OCI-LY3 (cell line): ENCODE data around the gene MREG.
"Not testable (repeated sequence)": the region's sequence is repeated elsewhere in the genome, so short reads cannot be mapped to it uniquely, and the experiment has no call there.

Experiments used
- H2AFZ ChIP-seq: fragments of 200-600, 300-600 bp; shearing (Covaris generic); 2 replicates; pipeline ENCODE4 v1.6.0; 2014; ENCODE audit warnings: antibody characterized with exemption, low read depth, low read length
- H3K27ac ChIP-seq: fragments of 200-600, 300-600 bp; sonication (generic); 2 replicates; pipeline ENCODE4 v1.5.1; 2014; ENCODE audit warnings: mild to moderate bottlenecking, low read length, moderate library complexity, mixed read lengths
- H3K27me3 ChIP-seq: fragments of 200-600, 300-600 bp; sonication (generic); 2 replicates; pipeline ENCODE4 v1.6.1; 2014; ENCODE audit warnings: low read depth, low read length, mixed read lengths
- H3K36me3 ChIP-seq: fragments of 200-600, 300-600 bp; sonication (generic); replicated peaks from 2 replicates; pipeline ENCODE3; 2014; ENCODE audit warnings: low read depth, low read length, mixed read lengths
- H3K4me1 ChIP-seq: fragments of 300-600, 200-600 bp; sonication (generic); 2 replicates; pipeline ENCODE4 v1.6.1; 2014; ENCODE audit warnings: low read length, mixed read lengths
- H3K4me2 ChIP-seq: fragments of 200-600, 300-600 bp; sonication (generic); 2 replicates; pipeline ENCODE4 v1.6.1; 2014; ENCODE audit warnings: low read length, mixed read lengths
- H3K4me3 ChIP-seq: fragments of 300-600, 200-600 bp; sonication (generic); 2 replicates; pipeline ENCODE4 v1.5.1; 2014; ENCODE audit warnings: antibody characterized with exemption, mild to moderate bottlenecking, low read length, moderate library complexity
- H3K79me2 ChIP-seq: fragments of 300-600, 200-600 bp; shearing (Covaris generic); 2 replicates; pipeline ENCODE4 v1.6.1; 2014; ENCODE audit warnings: mild to moderate bottlenecking, low read length, mixed read lengths
- H3K9ac ChIP-seq: fragments of 300-600, 200-600 bp; shearing (Covaris generic); 2 replicates; pipeline ENCODE4 v1.6.0; 2014; ENCODE audit warnings: mild to moderate bottlenecking, low read length, moderate library complexity
- H3K9me3 ChIP-seq: fragments of 200-600, 300-600 bp; shearing (Covaris generic); 2 replicates; pipeline ENCODE4 v1.6.1; 2014; ENCODE audit warnings: low read length, mixed read lengths; ENCODE audit not compliant: insufficient read depth
- H4K20me1 ChIP-seq: fragments of 200-600, 300-600 bp; sonication (generic); 2 replicates; pipeline ENCODE4 v1.6.1; 2016; ENCODE audit warnings: low read length, mixed read lengths; ENCODE audit not compliant: insufficient read depth
- CTCF ChIP-seq: fragments of 200-600, 300-600 bp; sonication (generic); IDR thresholded peaks from 2 replicates; pipeline ENCODE4 v1.5.1; 2014; ENCODE audit warnings: antibody characterized with exemption, low read length, low read depth
- EZH2phosphoT487 ChIP-seq: fragments of 200-600 bp; shearing (Covaris generic); IDR thresholded peaks from 2 replicates; pipeline ENCODE4 v1.6.1; 2018; ENCODE audit warnings: antibody characterized with exemption, mixed run types, low read depth

MREG gene

DNA sequence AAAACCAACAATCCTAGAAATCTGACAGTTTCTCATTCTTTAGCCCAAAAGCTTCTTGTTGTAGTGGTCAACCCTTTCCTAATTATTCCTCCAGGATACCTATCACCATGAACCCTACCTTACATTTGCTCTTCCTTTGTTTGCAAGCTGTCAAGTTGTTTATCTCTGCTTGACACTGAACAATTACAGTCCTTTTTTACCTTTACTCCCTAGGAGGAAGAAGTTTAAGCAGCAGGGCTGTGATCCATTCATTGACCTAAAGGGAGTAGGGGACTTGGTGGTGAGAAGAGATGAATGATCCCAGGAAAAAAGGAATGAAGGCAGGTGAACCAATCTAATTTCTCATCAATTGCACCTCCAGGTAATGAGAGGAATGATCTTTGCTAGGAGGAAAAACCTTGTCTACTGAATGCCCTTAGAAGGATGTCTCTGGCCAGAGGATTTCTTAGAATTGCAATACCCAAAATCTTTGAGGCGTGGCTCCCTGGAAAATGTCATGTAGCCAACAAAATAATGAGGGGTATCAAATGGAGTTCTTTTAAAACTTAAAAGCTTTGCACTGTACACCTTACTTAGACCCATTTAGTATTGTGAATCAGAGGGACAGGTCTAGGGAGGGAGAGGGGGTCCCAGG lies 47.7 kb downstream of the MREG start:
- H3K4me1 ChIP-seq = no peaks in the 10 kb centered on the region
- H3K4me3 ChIP-seq = no peak overlapping the region
- peaks cover 94% of the 10 kb centered on the region for H3K79me2 ChIP-seq
- no peak overlapping the region for H2AFZ ChIP-seq
- TF ChIP-seq EZH2phosphoT487 = no peak
- TF ChIP-seq CTCF = no peak
- no peaks in the 10 kb centered on the region for H3K27me3 ChIP-seq
- peaks cover 72% of the 10 kb centered on the region for H4K20me1 ChIP-seq
- H3K9ac ChIP-seq = no peak overlapping the region
- H3K36me3 ChIP-seq = peaks cover 8% of the 10 kb centered on the region
- no peak overlapping the region for H3K4me2 ChIP-seq
- H3K27ac ChIP-seq = no peak overlapping the region
- H3K9me3 ChIP-seq = no peaks in the 10 kb centered on the region

GRCh38 chr2:215961981-215962380 lies 51.4 kb downstream of the MREG start:
- TF ChIP-seq CTCF (no peak), EZH2phosphoT487 (no peak)
- no peak overlapping the region for H3K4me3 ChIP-seq
- H3K27me3 ChIP-seq = no peaks in the 10 kb centered on the region
- H3K9me3 ChIP-seq = no peaks in the 10 kb centered on the region
- H3K27ac ChIP-seq = no peak overlapping the region
- no peak overlapping the region for H3K4me2 ChIP-seq
- no peak overlapping the region for H2AFZ ChIP-seq
- H4K20me1 ChIP-seq = peaks cover 47% of the 10 kb centered on the region
- peaks cover 9% of the 10 kb centered on the region for H3K36me3 ChIP-seq
- H3K79me2 ChIP-seq = peaks cover 83% of the 10 kb centered on the region
- H3K4me1 ChIP-seq = no peaks in the 10 kb centered on the region
- no peak overlapping the region for H3K9ac ChIP-seq

GRCh38 chr2:215958257-215958656 lies 55.1 kb downstream of the MREG start:
- H3K79me2 ChIP-seq = peaks cover 72% of the 10 kb centered on the region
- TF ChIP-seq CTCF (no peak), EZH2phosphoT487 (no peak)
- H3K27me3 ChIP-seq = no peaks in the 10 kb centered on the region
- no peak overlapping the region for H3K4me3 ChIP-seq
- H3K9ac ChIP-seq = no peak overlapping the region
- H3K36me3 ChIP-seq = peaks cover 7% of the 10 kb centered on the region
- H2AFZ ChIP-seq = no peak overlapping the region
- H3K4me1 ChIP-seq = no peaks in the 10 kb centered on the region
- no peaks in the 10 kb centered on the region for H3K9me3 ChIP-seq
- peaks cover 27% of the 10 kb centered on the region for H4K20me1 ChIP-seq
- no peak overlapping the region for H3K4me2 ChIP-seq
- no peak overlapping the region for H3K27ac ChIP-seq

DNA sequence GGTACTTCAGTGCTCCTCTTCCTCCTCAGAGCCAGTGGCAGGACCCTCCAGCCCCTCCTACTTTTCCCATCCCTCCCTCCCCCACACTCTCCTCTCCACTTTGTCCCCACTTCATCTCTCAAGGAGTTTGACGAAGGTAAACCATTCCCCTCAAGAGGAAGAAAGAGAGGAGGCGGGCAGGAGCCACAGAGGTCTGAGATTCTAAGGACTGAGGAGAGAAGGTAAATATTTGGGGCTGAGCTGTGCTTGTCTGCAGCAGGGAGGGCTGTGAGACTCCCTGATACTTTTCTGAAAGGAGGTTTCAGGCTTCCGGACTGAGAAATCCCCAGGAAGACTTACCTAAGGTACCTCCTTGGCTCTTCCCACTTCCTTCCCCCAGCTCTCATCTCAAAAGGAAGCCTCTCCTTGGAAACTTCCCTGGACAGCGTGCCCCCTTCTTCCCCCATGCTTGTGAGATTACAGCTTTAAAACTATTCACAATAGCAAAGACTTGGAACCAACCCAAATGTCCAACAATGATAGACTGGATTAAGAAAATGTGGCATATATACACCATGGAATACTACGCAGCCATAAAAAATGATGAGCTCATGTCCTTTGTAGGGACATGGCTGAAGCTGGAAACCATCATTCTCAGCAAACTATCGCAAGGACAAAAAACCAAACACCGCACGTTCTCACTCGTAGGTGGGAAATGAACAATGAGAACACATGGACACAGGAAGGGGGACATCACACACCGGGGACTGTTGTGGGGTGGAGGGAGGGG lies 55.8 kb downstream of the MREG start:
- not testable (repeated sequence) for H2AFZ ChIP-seq, H3K4me3 ChIP-seq, H3K27ac ChIP-seq, H3K4me2 ChIP-seq, H3K27me3 ChIP-seq, H3K9me3 ChIP-seq, H3K9ac ChIP-seq, H3K36me3 ChIP-seq, H3K4me1 ChIP-seq
- peaks cover 72% of the 10 kb centered on the region for H3K79me2 ChIP-seq
- H4K20me1 ChIP-seq = peaks cover 27% of the 10 kb centered on the region
